ENCODE data around the gene ZNF138. TPM values are rescaled to one million over a fixed set of nuclear protein-coding genes. Genes with fewer than 3 reads are reported as not detected.
A peak's percentile ranks its signal among the peaks of the same experiment; 100 is the strongest.

ZNF138 gene
- total RNA-seq, 2 experiments from 2014 or later, result 5.6 to 7.3 TPM

- DNase-seq (no peak), ATAC-seq (ENCODE audit: poor library complexity) (no peak)
- Histone ChIP-seq H3K4me3 (ENCODE audit: low read length) (no peak overlapping the region), H3K4me1 (ENCODE audit: insufficient read depth, low read length) (peaks cover 27% of the 10 kb centered on the region), H3K27me3 (ENCODE audit: control insufficient read depth in 1 of 2, insufficient read depth in 2 of 2, low read length in 2 of 2) (peaks cover 22 to 42% of the 10 kb centered on the region in 2 experiments), H3K36me3 (ENCODE audit: insufficient read depth, low read length) (no peaks in the 10 kb centered on the region), H3K9me3 (ENCODE audit: control insufficient read depth in 1 of 2, insufficient read depth in 1 of 2, low read length in 2 of 2) (peaks cover 0 to 67% of the 10 kb centered on the region in 2 experiments), H3K27ac (ENCODE audit: low read depth in 1 of 2, low read length in 2 of 2) (no peak overlapping the region)
- POLR2A ChIA-PET, result no interaction called here
- Mint-ChIP-seq H3K4me1 (ENCODE audit: low read depth) (peaks cover 7% of the 10 kb centered on the region), H3K36me3 (ENCODE audit: low read depth) (no peaks in the 10 kb centered on the region), H3K27ac (no peak overlapping the region), H3K27me3 (peaks cover 46% of the 10 kb centered on the region), H3K9me3 (no peaks in the 10 kb centered on the region), H3K4me3 (peak overlapping the region; percentile 5)
- intact Hi-C loops (cut with DNase I, micrococcal nuclease), result no loop called here
- no peak for TF ChIP-seq CTCF (IDR thresholded peaks at IDR 0.05)
- CTCF ChIA-PET, result no interaction called here
Measured at GRCh38 chr7:64879086-64879730, 85.0 kb downstream of the ZNF138 start.

- POLR2A ChIA-PET, result no interaction called here
Measured at GRCh38 chr7:64879800-64880199, 85.6 kb downstream of the ZNF138 start.

GRCh38 chr7:64880322-64881297, 86.4 kb downstream of the ZNF138 start:
- no peaks in the 10 kb centered on the region for H3K36me3 Mint-ChIP-seq (ENCODE audit: low read depth)
- ChIA-PET CTCF (no interaction called here), POLR2A (no interaction called here)
- peaks cover 7% of the 10 kb centered on the region for H3K4me1 Mint-ChIP-seq (ENCODE audit: low read depth)
- Histone ChIP-seq H3K4me1 (ENCODE audit: insufficient read depth, low read length) (peaks cover 27% of the 10 kb centered on the region), H3K4me3 (ENCODE audit: low read length) (no peak overlapping the region), H3K9me3 (ENCODE audit: control insufficient read depth in 1 of 2, insufficient read depth in 1 of 2, low read length in 2 of 2) (peaks cover 0 to 59% of the 10 kb centered on the region in 2 experiments), H3K36me3 (ENCODE audit: insufficient read depth, low read length) (no peaks in the 10 kb centered on the region), H3K27ac (ENCODE audit: low read depth in 1 of 2, low read length in 2 of 2) (no peak overlapping the region), H3K27me3 (ENCODE audit: control insufficient read depth in 1 of 2, insufficient read depth in 2 of 2, low read length in 2 of 2) (peaks cover 22 to 49% of the 10 kb centered on the region in 2 experiments)
- DNase-seq (no peak), ATAC-seq (ENCODE audit: poor library complexity) (no peak)
- intact Hi-C loops (cut with DNase I, micrococcal nuclease), result no loop called here
- H3K9me3 Mint-ChIP-seq, result no peaks in the 10 kb centered on the region
- TF ChIP-seq CTCF (IDR thresholded peaks at IDR 0.05), result no peak
- H3K27me3 Mint-ChIP-seq, result peaks cover 60% of the 10 kb centered on the region
- no peak overlapping the region for H3K27ac Mint-ChIP-seq
- H3K4me3 Mint-ChIP-seq, result no peak overlapping the region

More at GRCh38 chr7:64879800-64880199, 85.6 kb downstream of the ZNF138 start:
- peaks cover 7% of the 10 kb centered on the region for H3K4me1 Mint-ChIP-seq (ENCODE audit: low read depth)
- H3K27ac Mint-ChIP-seq, result no peak overlapping the region
- no peak for TF ChIP-seq CTCF (IDR thresholded peaks at IDR 0.05)
- peaks cover 0 to 67% of the 10 kb centered on the region in 2 experiments for H3K9me3 ChIP-seq (ENCODE audit: control insufficient read depth in 1 of 2, insufficient read depth in 1 of 2, low read length in 2 of 2)
- ATAC-seq (ENCODE audit: poor library complexity) (no peak), DNase-seq (no peak)
- no peaks in the 10 kb centered on the region for H3K36me3 ChIP-seq (ENCODE audit: insufficient read depth, low read length)
- CTCF ChIA-PET, result no interaction called here
- H3K4me1 ChIP-seq (ENCODE audit: insufficient read depth, low read length), result peaks cover 27% of the 10 kb centered on the region
- peaks cover 22 to 45% of the 10 kb centered on the region in 2 experiments for H3K27me3 ChIP-seq (ENCODE audit: control insufficient read depth in 1 of 2, insufficient read depth in 2 of 2, low read length in 2 of 2)
- no peaks in the 10 kb centered on the region for H3K36me3 Mint-ChIP-seq (ENCODE audit: low read depth)
- intact Hi-C loops (cut with DNase I, micrococcal nuclease), result no loop called here
- H3K9me3 Mint-ChIP-seq, result no peaks in the 10 kb centered on the region
- H3K4me3 ChIP-seq (ENCODE audit: low read length), result no peak overlapping the region
- H3K27me3 Mint-ChIP-seq, result peaks cover 51% of the 10 kb centered on the region
- no peak overlapping the region for H3K27ac ChIP-seq (ENCODE audit: low read depth in 1 of 2, low read length in 2 of 2)
- H3K4me3 Mint-ChIP-seq, result no peak overlapping the region

Data from CD4-positive, alpha-beta T cell (primary cell).